GM21360 (cell line): ENCODE measurements around the gene HOXC11.

ENCODE experiments used
- ATAC-seq: cut with Tn5 transposase; IDR thresholded peaks from one replicate; pipeline ENCODE4 v1.9.1; 2021; ENCODE audit warnings: mild to moderate bottlenecking, moderate library complexity; ENCODE audit not compliant: unreplicated experiment

Gene HOXC11

DNA sequence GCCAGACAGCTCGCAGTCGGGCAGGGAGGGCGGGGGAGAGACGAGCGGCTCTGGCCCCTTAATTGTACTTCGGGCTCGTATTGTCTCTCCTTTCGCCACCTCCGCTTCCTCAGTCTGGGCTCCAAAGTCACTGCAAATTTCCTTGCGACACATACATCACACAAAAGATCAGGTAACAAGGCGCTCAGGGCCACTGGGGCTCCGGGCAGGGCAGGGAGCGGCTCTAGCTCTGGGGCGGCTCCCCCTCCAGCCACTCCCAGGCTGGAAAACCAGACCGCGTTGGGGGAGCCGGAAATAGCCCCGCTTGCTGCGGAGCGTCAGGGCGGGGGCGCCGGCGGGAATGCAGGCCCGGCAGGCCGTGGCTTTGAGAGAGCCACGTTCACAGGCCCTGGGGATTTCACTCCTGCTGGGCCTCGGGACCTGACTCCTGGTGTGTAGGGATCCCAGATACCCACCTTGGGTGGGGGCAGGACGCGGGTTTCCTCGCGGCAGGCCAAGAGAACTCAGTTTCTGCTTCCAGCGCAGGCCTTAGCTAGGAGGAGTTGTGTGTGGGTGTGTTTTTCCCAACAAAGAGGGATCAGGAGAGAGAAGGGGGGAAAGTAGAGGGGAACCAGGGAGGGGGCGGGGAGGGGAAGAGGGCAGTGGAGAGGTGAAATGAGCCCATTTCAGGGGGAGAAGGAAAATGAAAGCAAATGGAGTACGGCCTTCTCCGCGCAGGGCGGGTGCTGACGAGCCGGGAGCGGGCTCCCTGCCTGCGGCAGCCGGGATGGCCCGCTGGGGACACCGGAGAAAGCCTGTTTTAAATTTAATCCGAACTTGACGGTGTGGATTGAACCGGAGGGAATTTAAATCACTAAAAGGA is 22.7 kb downstream of the HOXC11 start:
- no peak for ATAC-seq

DNA sequence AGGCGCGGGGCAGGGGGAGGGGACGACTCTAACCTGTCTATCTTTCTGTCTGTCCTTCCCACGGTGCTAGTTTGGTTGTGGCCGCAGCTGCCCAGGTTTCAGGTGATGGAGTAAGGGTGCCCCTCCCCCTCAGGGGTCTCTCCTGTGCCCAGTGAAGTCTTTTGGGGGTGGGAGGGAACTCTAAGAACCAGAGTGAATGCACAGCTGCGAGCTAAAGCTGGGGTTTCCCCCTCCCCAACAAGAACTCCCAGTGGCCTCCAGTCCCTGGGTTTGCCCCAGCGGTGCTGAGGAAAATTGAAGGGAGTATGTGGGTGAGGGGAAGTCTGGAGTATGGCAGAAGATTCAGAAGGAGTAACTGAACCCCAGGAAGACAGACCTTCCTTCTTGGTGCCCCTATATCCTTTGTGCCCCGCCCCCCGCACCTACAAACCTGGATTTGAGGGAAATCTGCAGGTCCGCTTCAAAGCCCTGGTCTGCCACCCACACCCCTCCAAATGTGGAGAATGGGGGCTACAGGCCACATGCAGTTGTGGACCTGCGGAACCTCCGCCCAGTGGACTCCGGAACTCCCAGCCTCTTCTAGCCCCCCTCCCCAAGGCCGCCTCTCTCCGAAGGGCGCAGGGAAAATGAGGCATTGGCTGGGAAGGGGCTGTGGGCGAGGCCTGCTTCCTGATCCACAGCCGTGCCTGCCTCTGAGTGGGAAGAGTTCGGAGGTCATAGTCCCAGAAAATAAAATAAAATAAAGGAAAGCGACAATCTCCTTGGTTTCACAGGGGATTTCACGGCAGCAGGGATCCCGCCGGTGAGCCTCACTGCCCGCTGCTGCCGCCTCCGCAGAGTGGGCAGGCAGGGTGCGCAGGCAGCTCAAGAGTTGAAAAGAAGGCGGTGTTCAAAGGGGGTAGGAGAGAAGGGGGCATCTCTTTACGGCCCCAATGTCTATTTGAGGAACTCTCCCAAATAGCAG is 23.6 kb downstream of the HOXC11 start:
- no peak for ATAC-seq

DNA sequence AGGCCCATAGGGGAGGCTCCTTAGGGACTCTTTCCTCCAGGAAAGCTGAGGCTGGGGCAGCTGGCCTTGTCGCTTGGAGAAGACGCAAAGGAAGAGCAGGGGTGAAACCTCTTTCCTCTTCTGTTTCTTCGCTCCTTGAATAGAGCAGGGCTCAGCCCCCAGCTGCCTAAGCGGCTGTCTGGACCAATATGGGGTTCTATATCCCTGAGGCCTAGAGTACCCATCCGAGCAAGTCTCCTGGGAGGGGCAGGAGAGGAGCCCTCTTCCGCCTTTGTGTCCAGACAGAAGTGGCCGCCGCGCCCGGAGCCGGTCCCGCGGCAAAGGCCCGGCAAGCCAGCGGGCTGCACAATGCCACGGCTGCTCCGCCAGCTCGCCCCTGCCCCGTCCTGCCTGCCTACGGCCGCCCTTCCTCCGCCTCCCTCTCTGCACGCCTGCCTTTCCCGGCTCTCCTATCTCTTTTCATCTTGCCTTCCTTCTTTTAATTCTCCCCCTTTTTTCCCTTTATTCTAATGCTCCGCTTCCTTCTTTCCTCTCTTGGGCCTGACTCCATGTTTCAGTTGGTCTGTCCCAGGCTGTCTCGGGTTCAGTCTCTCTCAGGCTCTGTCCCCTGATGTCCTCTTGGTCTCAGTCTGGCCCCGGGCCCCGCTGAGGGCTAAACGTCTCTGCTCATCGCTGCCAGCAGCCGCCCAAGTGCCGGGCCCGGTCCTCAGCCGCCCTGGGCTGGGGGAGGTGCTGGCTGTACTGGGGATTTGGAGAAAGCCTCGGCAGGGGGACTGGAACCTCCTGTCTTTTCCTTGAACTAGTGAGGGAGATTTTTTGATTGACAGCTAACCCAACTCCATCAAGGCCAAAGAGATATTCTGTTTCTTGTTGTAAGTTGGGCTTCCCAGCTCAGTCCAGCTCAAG is 24.5 kb downstream of the HOXC11 start:
- ATAC-seq = no peak

DNA sequence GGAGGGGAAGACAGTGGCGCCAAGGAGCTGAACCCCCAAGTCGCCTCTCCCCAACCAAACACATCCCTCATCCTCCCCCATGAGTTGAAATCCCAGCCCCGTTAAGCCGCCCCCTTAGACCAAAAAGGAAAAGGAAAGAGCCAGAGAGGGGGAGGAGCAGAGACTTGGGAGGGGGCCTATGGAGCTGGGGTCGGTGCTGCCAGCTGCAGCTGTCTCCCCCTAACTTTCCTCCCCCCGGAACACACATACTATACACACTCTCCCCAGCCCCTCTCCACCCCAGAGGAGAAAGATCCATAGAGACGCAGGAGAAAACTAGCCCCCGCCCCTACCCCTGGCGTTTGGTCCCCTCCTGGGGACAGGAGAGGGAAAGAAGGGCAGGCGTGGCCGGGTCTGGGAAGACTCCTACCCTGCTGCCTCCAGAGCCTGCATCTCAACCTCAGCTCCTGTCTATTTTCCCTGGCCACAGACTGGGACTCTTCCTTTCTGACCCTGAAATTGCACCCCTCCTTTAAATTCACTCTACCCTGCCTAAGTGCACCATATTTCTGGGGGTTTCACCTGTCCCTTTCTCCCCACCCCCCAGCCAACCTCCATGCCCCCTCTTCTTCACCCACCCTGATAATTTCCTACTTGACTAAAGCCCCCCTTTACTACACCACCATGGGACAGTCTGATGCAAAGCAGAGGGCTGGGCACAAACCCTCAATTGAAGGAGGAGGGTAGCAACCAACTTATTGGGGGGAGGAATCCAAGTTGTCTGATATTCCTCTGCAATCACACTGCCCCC is 25.4 kb downstream of the HOXC11 start:
- no peak for ATAC-seq

DNA sequence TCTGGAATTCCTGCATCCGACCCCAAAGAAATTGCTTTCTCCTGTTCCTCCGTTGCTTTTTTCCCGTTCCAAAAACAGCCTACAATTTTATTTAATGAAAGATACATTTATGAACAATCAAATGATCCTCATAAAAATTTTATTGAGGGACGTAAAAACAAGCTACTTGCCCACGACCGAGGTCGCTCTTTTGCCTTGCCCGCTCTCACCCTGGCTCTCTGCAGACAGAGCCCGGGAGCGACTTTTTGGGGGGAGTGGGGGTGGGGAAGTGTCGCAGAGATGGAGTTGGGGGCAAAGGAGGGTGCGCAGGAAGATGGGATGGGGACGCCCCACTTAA is 25.9 kb downstream of the HOXC11 start:
- ATAC-seq = no peak

DNA sequence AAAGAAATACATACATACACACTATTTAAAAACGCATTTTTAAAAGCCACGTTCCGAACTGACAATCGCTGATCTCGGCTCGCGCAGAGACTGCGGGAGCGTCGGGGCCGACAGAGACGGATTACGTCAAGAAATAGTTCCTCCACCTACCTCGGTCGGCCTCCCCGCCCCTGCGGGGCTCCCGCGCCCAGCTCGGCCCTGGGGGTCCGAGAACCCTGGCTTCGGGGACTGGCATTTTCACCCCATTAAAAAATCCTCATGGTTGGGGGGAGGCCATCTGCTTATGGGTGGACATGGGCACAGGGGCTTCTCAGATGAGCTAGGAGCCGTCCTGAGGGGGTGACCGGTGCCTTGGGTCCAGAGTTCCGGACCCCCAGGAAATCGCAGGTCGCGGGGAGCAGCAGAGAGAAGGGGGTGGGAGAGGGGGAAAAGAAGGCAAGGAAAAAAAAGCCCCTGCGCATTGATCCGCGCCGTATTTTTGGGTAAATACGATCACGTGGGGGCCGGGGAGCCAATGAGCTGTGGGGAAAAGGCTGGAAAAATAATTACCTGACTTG is 26.7 kb downstream of the HOXC11 start:
- no peak for ATAC-seq

DNA sequence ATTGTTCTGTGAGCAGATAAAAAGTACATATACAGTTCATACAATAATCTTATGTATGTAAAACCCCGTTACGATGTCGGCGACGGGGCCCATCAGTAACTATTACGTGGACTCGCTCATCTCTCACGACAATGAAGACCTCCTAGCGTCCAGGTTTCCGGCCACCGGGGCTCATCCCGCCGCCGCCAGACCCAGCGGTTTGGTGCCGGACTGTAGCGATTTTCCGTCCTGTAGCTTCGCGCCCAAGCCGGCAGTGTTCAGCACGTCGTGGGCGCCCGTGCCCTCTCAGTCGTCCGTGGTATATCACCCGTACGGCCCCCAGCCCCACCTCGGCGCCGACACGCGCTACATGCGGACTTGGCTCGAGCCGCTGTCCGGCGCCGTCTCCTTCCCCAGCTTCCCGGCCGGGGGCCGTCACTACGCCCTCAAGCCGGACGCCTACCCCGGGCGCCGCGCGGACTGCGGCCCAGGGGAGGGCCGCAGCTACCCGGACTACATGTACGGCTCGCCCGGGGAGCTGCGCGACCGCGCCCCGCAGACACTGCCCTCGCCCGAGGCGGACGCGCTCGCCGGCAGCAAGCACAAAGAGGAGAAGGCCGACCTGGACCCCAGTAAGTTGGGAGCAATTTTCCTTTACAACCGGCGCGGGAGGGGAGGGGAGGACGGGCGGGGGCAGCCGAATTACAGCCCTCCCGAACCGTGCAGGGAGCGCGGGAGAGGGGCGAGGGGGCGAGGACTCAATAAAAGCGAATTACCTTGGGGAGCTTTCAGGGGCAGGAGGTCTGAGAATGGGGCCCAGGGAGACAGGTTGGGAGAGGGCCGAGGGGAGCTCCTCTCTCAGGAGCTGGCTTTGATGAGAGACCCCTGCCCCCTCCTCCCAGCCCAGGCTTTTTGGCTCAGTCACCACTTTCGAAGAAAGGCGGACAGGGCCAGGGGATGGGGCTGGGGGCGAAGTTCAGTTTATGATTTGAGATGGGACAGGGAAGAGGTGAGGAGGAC is 27.5 kb downstream of the HOXC11 start, which contains the start of gene HOXC9:
TSS of gene HOXC9 (plus strand) at position 46 of the 999 bp plus-strand sequence. CDS start at position 74, 28 bp downstream.
- no peak for ATAC-seq

DNA sequence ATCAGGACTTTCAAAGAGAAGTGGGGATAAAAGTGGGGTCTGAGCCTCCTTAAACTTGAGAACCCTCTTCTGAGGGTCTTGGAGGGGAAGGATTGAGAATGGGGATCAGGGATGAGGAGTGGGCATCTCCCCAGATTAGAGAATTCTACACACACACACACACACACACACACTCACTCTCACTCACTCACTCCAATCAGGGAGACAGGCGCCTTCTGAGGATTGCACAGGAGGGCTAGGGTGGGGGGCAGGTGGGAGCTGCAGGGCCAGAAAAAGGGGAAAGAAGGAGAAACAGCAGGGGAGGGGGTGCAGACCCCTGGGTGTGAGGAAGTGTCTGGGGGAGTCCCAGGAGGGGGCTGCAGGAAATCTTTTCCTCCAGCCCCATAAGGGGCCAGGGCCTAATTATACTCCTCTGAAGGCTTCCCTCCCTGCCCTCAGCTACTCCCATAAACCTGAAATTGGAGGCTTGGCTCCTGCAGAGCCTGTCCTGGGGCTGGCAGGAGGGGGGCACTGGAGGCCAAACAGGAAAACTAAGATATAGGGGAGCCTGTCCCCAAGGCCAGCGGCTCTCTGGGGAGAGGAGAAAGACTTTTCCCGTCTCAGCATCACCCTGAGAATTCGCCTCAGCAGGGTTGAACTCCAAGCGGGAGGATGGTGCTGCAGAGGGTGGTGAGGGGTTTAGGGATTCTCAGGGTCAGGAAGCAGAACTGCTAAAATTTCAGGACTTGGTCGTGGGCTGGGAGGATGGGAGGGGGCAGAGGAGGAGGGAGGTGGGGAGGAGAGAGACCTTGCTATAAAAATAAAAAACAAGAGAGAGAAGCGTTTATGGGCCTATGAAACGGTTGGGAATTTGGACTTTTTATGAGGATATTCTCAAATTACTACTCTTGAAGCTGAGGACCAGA is 28.6 kb downstream of the HOXC11 start:
- ATAC-seq = no peak

DNA sequence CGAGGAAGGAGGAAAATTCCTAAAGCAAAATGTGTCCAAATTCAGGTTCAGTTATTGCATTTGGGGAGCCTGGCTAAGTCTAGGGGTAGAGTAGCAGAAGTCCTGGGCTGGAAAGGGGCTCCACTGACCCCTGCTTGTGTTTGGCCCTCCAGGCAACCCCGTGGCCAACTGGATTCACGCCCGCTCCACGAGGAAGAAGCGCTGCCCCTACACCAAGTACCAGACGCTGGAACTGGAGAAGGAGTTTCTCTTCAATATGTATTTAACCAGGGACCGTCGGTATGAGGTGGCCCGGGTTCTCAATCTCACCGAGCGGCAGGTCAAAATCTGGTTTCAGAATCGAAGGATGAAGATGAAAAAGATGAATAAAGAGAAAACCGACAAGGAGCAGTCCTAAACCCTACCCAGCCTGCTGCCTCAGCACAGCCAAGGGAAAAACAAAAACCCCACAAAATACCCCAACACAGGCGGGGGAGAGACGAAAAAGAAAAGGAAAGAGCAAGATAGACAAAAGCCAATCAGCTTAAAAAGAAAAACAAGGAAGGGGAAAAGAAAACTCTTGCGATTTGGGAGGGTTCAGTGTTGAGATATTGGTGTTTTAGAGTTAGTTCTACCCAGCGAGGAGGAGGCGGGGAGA is 29.5 kb downstream of the HOXC11 start:
- ATAC-seq = no peak

DNA sequence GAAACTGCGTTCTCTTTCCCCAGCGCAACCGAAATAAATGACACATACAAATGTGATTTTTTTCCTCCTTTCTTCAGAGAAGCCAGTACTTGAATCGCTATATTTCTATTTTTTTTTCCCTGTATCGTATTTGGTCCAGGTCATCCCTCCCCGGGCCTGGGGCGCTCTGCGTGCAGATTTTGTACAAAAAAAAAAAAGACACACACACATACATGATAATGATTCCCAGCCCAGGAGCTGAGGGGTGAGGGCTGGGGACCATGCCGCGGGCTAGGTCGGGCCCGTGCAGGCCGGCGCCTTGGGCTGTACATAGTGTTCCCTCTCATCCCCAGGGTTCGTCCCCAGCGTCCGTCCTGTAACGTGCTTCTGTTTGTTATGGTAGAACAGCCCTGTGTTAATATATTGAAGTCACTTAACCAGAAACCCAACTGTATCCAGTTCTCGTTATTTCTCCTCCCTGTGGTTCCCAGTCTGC is 30.0 kb downstream of the HOXC11 start:
- no peak for ATAC-seq

DNA sequence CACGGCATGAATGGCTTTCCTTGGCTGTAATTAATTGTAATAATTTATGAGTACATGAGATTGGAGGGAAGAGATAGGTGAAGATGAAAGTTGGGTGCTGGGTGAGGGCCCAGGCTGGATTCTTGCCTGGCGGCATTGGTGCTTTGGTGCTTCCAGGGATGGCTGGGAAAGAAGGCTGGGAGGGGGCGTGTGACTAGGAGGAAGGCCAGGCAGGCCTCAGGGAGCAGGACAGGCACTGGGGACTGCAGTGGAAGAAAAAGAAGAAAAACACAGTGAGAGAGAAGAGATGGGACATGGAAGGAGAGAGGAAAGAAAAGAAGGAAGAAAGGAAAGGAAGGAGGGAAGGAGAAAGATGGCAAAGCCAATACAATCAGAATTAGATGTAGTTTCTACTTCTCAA is 30.7 kb downstream of the HOXC11 start:
- no peak for ATAC-seq

DNA sequence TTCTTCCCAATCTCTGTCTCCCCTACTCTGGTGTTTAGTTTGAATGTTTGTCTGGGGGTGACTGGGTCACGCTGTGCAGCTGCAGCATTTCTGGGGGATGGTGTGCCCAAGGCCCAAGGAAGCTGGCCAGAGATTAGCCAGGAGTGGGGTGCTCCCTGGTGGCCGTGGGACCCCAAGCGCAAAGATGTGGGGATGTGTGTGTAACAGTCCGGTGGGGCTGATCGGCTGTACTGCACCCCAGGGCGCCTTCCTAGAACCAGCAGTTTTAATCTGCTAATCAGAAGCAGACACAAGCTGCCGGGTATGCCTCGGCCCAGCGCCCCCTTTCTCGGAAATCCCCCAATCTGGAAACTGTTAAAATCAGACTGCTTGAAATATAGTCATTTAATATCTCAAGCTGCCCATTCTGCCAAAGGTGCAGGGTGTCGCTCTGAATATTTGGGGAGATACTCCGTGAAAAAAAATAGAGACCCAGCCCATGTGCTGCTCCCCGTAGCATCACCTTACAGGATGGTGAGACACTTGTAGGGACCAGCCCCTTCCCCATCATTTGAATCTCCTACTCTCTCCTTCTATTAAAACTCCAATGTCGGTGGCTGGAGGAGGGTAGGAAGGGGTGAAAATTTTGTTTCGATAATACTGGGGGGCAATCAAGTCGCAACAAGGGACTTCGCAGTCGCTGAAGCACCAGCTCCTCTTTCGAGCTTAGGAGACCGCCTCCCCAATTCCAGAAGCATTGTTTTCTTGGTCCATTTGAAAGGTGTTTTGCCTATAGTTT is 31.3 kb downstream of the HOXC11 start:
- no peak for ATAC-seq

DNA sequence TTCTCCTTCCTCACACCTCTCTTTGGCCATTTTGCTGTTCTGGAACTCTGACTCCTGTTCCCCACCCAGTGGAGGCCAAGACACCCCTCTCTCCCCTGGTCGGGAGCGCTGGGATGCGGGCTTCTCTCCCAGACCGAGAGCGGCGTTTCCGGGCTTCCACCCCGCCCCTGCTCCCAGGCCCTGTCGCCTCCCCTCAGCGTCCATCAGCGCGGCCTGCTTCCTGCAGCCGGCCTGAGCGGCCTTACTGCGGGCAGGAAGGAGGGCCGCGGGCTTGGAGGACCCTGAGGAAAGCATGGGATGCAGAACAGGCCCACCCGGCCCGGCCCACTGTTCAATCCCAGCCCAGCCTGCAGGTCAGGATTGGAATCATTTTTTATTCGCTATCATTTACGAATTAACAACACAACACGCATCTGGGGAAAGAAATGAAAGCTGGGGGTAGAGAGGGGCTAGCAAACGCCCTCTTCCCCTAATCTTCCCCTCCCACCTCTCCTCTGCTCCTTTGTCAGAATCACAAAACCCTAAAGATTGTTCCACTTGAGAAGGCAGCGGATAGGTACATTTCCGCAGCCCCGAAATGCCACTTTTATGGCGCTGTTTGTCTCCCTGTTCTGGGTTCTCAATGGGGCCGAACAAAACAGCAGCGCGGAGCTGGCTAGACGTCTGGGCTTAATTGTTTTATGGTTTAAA is 32.1 kb downstream of the HOXC11 start:
- no peak for ATAC-seq

DNA sequence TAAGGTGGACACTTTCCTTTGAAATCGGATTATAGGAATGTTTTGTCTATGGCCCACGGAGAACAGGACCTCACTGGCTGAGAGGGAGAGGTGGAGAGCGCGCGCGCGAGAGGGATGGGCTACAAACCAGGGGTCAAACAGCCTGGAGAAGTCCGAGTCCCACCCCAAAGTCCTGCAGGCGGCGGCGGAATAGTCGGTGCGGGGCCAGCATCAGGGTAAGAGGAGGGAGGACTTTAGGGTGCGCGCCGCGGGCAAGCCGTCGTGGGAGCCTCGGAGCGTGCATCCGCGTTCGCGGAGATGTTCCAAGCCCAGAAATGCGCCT is 32.6 kb downstream of the HOXC11 start:
- no peak for ATAC-seq

DNA sequence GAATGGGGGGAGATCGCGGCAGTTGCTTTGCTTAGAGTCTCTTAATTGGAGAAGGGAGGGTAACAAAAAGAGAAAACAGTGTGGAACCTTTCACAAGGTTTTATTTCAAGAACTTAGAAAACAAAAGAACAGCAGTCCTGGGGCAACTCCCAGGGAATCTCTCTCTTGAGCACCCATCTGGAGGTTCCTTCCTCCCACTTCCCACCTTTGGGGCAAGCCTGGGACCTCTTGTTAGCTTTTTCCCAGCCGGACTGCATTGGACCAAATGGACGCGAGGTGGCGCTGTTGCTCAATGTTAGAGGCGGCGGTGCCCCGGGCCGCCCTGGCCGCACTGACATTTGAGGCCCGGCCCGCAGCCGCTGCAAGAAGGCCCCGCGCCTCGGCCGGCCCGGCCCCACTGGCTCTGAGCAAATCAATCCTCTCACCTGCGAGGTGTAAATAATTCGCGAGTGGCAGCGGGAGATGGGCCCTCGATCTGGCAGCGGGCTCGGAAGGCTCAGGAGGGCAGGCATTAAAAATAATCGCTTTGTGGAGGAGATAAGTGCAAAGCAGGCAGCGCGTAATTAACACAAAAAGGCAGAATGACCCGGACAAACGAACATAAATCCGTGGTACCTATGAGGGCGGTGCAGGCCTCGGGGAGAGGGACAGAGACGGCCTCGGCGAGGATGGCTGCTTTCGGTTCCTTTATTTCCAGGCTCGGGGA is 33.1 kb downstream of the HOXC11 start:
- peak; percentile 63 for ATAC-seq
